Measurements from ENCODE around the gene CDC25B.
A peak's percentile ranks its signal among the peaks of the same experiment; 100 is the strongest.
"Not testable (repeated sequence)": the region's sequence is repeated elsewhere in the genome, so short reads cannot be mapped to it uniquely, and the experiment has no call there.

The CDC25B gene

DNA sequence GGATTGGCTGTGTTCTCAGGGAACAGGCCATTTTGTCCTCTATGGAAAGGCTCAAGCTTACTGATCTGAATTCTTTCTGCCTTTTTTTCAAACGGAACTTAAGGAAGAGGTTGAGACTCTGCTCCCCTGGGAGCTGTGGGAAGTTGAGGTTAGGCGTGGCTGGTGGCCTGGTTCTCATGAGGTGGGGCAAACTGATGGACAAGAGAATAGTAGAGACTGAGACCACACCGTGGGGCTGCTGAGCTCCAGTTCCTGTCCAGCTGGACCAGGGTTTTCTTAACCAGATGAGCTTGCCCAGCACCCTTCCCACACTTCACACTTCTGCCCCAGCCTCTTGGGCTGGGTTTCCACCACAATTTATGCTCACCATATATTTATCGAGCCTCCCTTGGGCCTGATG is 30.3 kb downstream of the CDC25B start:
- H3K36me3 ChIP-seq (ENCODE audit: control insufficient read depth in 4 of 4, insufficient read depth in 4 of 4, low read length in 3 of 4), result peaks cover 4 to 43% (median 29%) of the 10 kb centered on the region in 4 experiments
- no peaks in the 10 kb centered on the region for H3K9me3 ChIP-seq (ENCODE audit: control extremely low read depth in 1 of 5, control insufficient read depth in 4 of 5, insufficient read depth in 2 of 5, low read depth in 1 of 5, low read length in 4 of 5)
- H3K27ac ChIP-seq (ENCODE audit: insufficient read depth in 1 of 2, low read depth in 1 of 2, low read length in 2 of 2, poor library complexity in 1 of 2, severe bottlenecking in 2 of 2), result no peak overlapping the region
- peaks cover 0 to 3% (median 2%) of the 10 kb centered on the region in 4 experiments for H3K4me1 ChIP-seq (ENCODE audit: control extremely low read depth in 1 of 4, control insufficient read depth in 4 of 4, insufficient read depth in 4 of 4, low read length in 3 of 4)
- CTCF ChIA-PET, result interaction anchor here (0.8 to 1.6 kb wide), 6 partner anchors 8 to 115 kb away, joined by 3 to 7 read pairs (median 4); no protein-coding TSS in a partner anchor
- POLR2A ChIA-PET, result no interaction called here
- H3K4me3 ChIP-seq (ENCODE audit: control insufficient read depth in 1 of 7, extremely low read depth in 1 of 7, insufficient read depth in 4 of 7, low read depth in 2 of 7, low read length in 6 of 7), result no peak overlapping the region
- 87% methylated on average over 3 of the region's 4 CpGs for WGBS (ENCODE audit: insufficient coverage)
- H3K27me3 ChIP-seq (replicated peaks in 2 of 5; ENCODE audit: control insufficient read depth in 4 of 5, insufficient read depth in 5 of 5, low read length in 4 of 5), result no peaks in the 10 kb centered on the region
- no peak for DNase-seq

GRCh38 chr20:3828798-3829197 is 32.7 kb downstream of the CDC25B start:
- Histone ChIP-seq H3K27ac (ENCODE audit: insufficient read depth in 1 of 2, low read depth in 1 of 2, low read length in 2 of 2, poor library complexity in 1 of 2, severe bottlenecking in 2 of 2) (no peak overlapping the region), H3K36me3 (ENCODE audit: control insufficient read depth in 4 of 4, insufficient read depth in 4 of 4, low read length in 3 of 4) (peaks cover 2 to 29% (median 20%) of the 10 kb centered on the region in 4 experiments), H3K4me1 (ENCODE audit: control extremely low read depth in 1 of 4, control insufficient read depth in 4 of 4, insufficient read depth in 4 of 4, low read length in 3 of 4) (no peaks in the 10 kb centered on the region), H3K9me3 (ENCODE audit: control extremely low read depth in 1 of 5, control insufficient read depth in 4 of 5, insufficient read depth in 2 of 5, low read depth in 1 of 5, low read length in 4 of 5) (no peaks in the 10 kb centered on the region), H3K4me3 (ENCODE audit: control insufficient read depth in 1 of 7, extremely low read depth in 1 of 7, insufficient read depth in 4 of 7, low read depth in 2 of 7, low read length in 6 of 7) (no peak overlapping the region), H3K27me3 (replicated peaks in 2 of 5; ENCODE audit: control insufficient read depth in 4 of 5, insufficient read depth in 5 of 5, low read length in 4 of 5) (no peaks in the 10 kb centered on the region)
- DNase-seq, result no peak
- CTCF ChIA-PET, result no interaction called here
- POLR2A ChIA-PET, result no interaction called here
- 93% methylated on average over 3 of the region's 3 CpGs for WGBS (ENCODE audit: insufficient coverage)

- 100% methylated on average over 1 of the region's 5 CpGs for WGBS (ENCODE audit: insufficient coverage)
- CTCF ChIA-PET, result interaction anchor here (1.0 kb wide), 1 partner anchor 40 kb away, joined by 3 read pairs; no protein-coding TSS in a partner anchor
- POLR2A ChIA-PET, result not testable (repeated sequence)
Measured at GRCh38 chr20:3829891-3830290, 33.8 kb downstream of the CDC25B start.

DNA sequence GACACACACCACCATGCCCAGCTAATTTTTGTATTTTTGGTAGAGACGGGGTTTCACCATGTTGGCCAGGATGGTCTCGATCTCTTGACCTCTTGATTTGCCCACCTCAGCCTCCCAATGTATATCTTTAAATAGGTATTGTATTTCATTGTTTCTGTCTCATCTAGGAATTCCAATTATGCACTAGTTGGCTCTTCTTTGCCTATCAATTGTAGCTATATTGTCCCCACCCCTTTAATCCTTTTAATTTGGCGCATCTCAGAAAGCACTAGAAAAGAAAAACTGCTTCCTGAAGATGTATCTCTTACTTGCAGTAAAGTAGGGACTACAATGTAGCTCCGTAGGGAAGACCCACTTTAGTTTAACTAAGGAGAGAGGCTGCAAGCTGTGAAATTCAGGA is 40.0 kb downstream of the CDC25B start:
- POLR2A ChIA-PET, result interaction anchor here (0.6 kb wide), 2 partner anchors 14 to 15 kb away, joined by 4 to 9 read pairs; no protein-coding TSS in a partner anchor
- CTCF ChIA-PET, result interaction anchor here (0.9 to 2.1 kb wide), 6 partner anchors 10 to 25 kb away, joined by 3 to 7 read pairs (median 4); no protein-coding TSS in a partner anchor
- 100% methylated on average over 1 of the region's 4 CpGs for WGBS (ENCODE audit: insufficient coverage)

More at GRCh38 chr20:3829891-3830290, 33.8 kb downstream of the CDC25B start:
- not testable (repeated sequence) for H3K27ac ChIP-seq (ENCODE audit: insufficient read depth in 1 of 2, low read depth in 1 of 2, low read length in 2 of 2, poor library complexity in 1 of 2, severe bottlenecking in 2 of 2); DNase-seq; H3K4me1 ChIP-seq (ENCODE audit: control extremely low read depth in 1 of 4, control insufficient read depth in 4 of 4, insufficient read depth in 4 of 4, low read length in 3 of 4); H3K4me3 ChIP-seq (ENCODE audit: control insufficient read depth in 1 of 7, extremely low read depth in 1 of 7, insufficient read depth in 4 of 7, low read depth in 2 of 7, low read length in 6 of 7); H3K9me3 ChIP-seq (ENCODE audit: control extremely low read depth in 1 of 5, control insufficient read depth in 4 of 5, insufficient read depth in 2 of 5, low read depth in 1 of 5, low read length in 4 of 5); H3K27me3 ChIP-seq (replicated peaks in 2 of 5; ENCODE audit: control insufficient read depth in 4 of 5, insufficient read depth in 5 of 5, low read length in 4 of 5)
- peaks cover 2 to 20% (median 14%) of the 10 kb centered on the region in 4 experiments for H3K36me3 ChIP-seq (ENCODE audit: control insufficient read depth in 4 of 4, insufficient read depth in 4 of 4, low read length in 3 of 4)

GRCh38 chr20:3839328-3839727 is 43.2 kb downstream of the CDC25B start:
- ChIA-PET POLR2A (no interaction called here), CTCF (interaction anchor here (0.9 to 2.3 kb wide), 4 partner anchors 14 to 71 kb away, joined by 3 to 5 read pairs (median 4); partner anchors contain the start of gene AP5S1)
- Histone ChIP-seq H3K4me3 (ENCODE audit: control insufficient read depth in 1 of 7, extremely low read depth in 1 of 7, insufficient read depth in 4 of 7, low read depth in 2 of 7, low read length in 6 of 7) (peak overlapping the region in 4 of 7 experiments; percentile 1 to 40 (median 18)), H3K36me3 (ENCODE audit: control insufficient read depth in 4 of 4, insufficient read depth in 4 of 4, low read length in 3 of 4) (no peaks in the 10 kb centered on the region), H3K4me1 (ENCODE audit: control extremely low read depth in 1 of 4, control insufficient read depth in 4 of 4, insufficient read depth in 4 of 4, low read length in 3 of 4) (peaks cover 7 to 45% (median 24%) of the 10 kb centered on the region in 4 experiments), H3K27me3 (replicated peaks in 2 of 5; ENCODE audit: control insufficient read depth in 4 of 5, insufficient read depth in 5 of 5, low read length in 4 of 5) (no peaks in the 10 kb centered on the region), H3K9me3 (ENCODE audit: control extremely low read depth in 1 of 5, control insufficient read depth in 4 of 5, insufficient read depth in 2 of 5, low read depth in 1 of 5, low read length in 4 of 5) (no peaks in the 10 kb centered on the region), H3K27ac (ENCODE audit: insufficient read depth in 1 of 2, low read depth in 1 of 2, low read length in 2 of 2, poor library complexity in 1 of 2, severe bottlenecking in 2 of 2) (peak overlapping the region in 1 of 2 experiments; percentile 27)
- DNase-seq, result peak; percentile 72 to 97 (median 94)
- 7% methylated on average over 2 of the region's 3 CpGs for WGBS (ENCODE audit: insufficient coverage)

More for the DNA sequence above, 40.0 kb downstream of the CDC25B start:
- Histone ChIP-seq H3K27me3 (replicated peaks in 2 of 5; ENCODE audit: control insufficient read depth in 4 of 5, insufficient read depth in 5 of 5, low read length in 4 of 5) (no peaks in the 10 kb centered on the region), H3K9me3 (ENCODE audit: control extremely low read depth in 1 of 5, control insufficient read depth in 4 of 5, insufficient read depth in 2 of 5, low read depth in 1 of 5, low read length in 4 of 5) (no peaks in the 10 kb centered on the region), H3K27ac (ENCODE audit: insufficient read depth in 1 of 2, low read depth in 1 of 2, low read length in 2 of 2, poor library complexity in 1 of 2, severe bottlenecking in 2 of 2) (no peak overlapping the region), H3K36me3 (ENCODE audit: control insufficient read depth in 4 of 4, insufficient read depth in 4 of 4, low read length in 3 of 4) (no peaks in the 10 kb centered on the region), H3K4me1 (ENCODE audit: control extremely low read depth in 1 of 4, control insufficient read depth in 4 of 4, insufficient read depth in 4 of 4, low read length in 3 of 4) (peaks cover 6 to 27% (median 15%) of the 10 kb centered on the region in 4 experiments), H3K4me3 (ENCODE audit: control insufficient read depth in 1 of 7, extremely low read depth in 1 of 7, insufficient read depth in 4 of 7, low read depth in 2 of 7, low read length in 6 of 7) (no peak overlapping the region)
- DNase-seq, result no peak

- H3K4me3 ChIP-seq (ENCODE audit: control insufficient read depth in 1 of 7, extremely low read depth in 1 of 7, insufficient read depth in 4 of 7, low read depth in 2 of 7, low read length in 6 of 7); DNase-seq; H3K27ac ChIP-seq (ENCODE audit: insufficient read depth in 1 of 2, low read depth in 1 of 2, low read length in 2 of 2, poor library complexity in 1 of 2, severe bottlenecking in 2 of 2); H3K27me3 ChIP-seq (replicated peaks in 2 of 5; ENCODE audit: control insufficient read depth in 4 of 5, insufficient read depth in 5 of 5, low read length in 4 of 5); H3K36me3 ChIP-seq (ENCODE audit: control insufficient read depth in 4 of 4, insufficient read depth in 4 of 4, low read length in 3 of 4); H3K9me3 ChIP-seq (ENCODE audit: control extremely low read depth in 1 of 5, control insufficient read depth in 4 of 5, insufficient read depth in 2 of 5, low read depth in 1 of 5, low read length in 4 of 5); POLR2A ChIA-PET: not testable (repeated sequence)
- CTCF ChIA-PET, result interaction anchor here (1.2 to 2.3 kb wide), 2 partner anchors 14 to 20 kb away, joined by 3 to 5 read pairs; partner anchors contain the start of gene AP5S1
- 95% methylated on average over 3 of the region's 7 CpGs for WGBS (ENCODE audit: insufficient coverage)
- H3K4me1 ChIP-seq (ENCODE audit: control extremely low read depth in 1 of 4, control insufficient read depth in 4 of 4, insufficient read depth in 4 of 4, low read length in 3 of 4), result peaks cover 7 to 45% (median 24%) of the 10 kb centered on the region in 4 experiments
Measured at GRCh38 chr20:3840201-3840600, 44.1 kb downstream of the CDC25B start.

GRCh38 chr20:3842348-3842930 is 46.3 kb downstream of the CDC25B start:
- ChIA-PET POLR2A (interaction anchor here (0.7 to 0.9 kb wide), 2 partner anchors 22 to 71 kb away, joined by 3 to 6 read pairs; partner anchors contain the start of gene AP5S1), CTCF (interaction anchor here (0.8 to 3.9 kb wide), 4 partner anchors 11 to 56 kb away, joined by 3 to 24 read pairs (median 4); partner anchors contain the start of gene CENPB)
- no peaks in the 10 kb centered on the region for H3K36me3 ChIP-seq (ENCODE audit: control insufficient read depth in 4 of 4, insufficient read depth in 4 of 4, low read length in 3 of 4)
- no peaks in the 10 kb centered on the region for H3K9me3 ChIP-seq (ENCODE audit: control extremely low read depth in 1 of 5, control insufficient read depth in 4 of 5, insufficient read depth in 2 of 5, low read depth in 1 of 5, low read length in 4 of 5)
- peak overlapping the region in 1 of 2 experiments; percentile 31 for H3K27ac ChIP-seq (ENCODE audit: insufficient read depth in 1 of 2, low read depth in 1 of 2, low read length in 2 of 2, poor library complexity in 1 of 2, severe bottlenecking in 2 of 2)
- peaks cover 7 to 60% (median 36%) of the 10 kb centered on the region in 4 experiments for H3K4me1 ChIP-seq (ENCODE audit: control extremely low read depth in 1 of 4, control insufficient read depth in 4 of 4, insufficient read depth in 4 of 4, low read length in 3 of 4)
- DNase-seq, result peak; percentile 72 to 77 (median 74)
- no peak overlapping the region for H3K4me3 ChIP-seq (ENCODE audit: control insufficient read depth in 1 of 7, extremely low read depth in 1 of 7, insufficient read depth in 4 of 7, low read depth in 2 of 7, low read length in 6 of 7)
- 83% methylated on average over 2 of the region's 7 CpGs for WGBS (ENCODE audit: insufficient coverage)
- H3K27me3 ChIP-seq (replicated peaks in 2 of 5; ENCODE audit: control insufficient read depth in 4 of 5, insufficient read depth in 5 of 5, low read length in 4 of 5), result no peaks in the 10 kb centered on the region
